Cardiac muscle cell (in vitro differentiated cells and primary cell): ENCODE results near the gene EXOC4. TPM values are rescaled to one million over a fixed set of nuclear protein-coding genes. Genes with fewer than 3 reads are reported as not detected.

Source experiments
- DNase-seq, 2 donors: peaks; one replicate each; pipeline versions ENCODE4 v3.0.0 to v3.0.0-alpha.2; 2010 to 2017; ENCODE audit warnings: low read depth in 1 of 2, low spot score in 1 of 2
- H3K27ac ChIP-seq: fragments of 200-600 bp; sonication (generic); 2 replicates; pipeline ENCODE4 v1.5.1; 2016
- H3K27me3 ChIP-seq: fragments of 200-600 bp; sonication (generic); 2 replicates; pipeline ENCODE4 v1.6.0; 2016; ENCODE audit warnings: control low read depth
- H3K36me3 ChIP-seq: fragments of 200-600 bp; sonication (generic); 2 replicates; pipeline ENCODE4 v1.5.1; 2016; ENCODE audit warnings: control low read depth
- H3K4me1 ChIP-seq: fragments of 200-600 bp; sonication (generic); 2 replicates; pipeline ENCODE4 v1.8.1; 2017; ENCODE audit warnings: low read depth, mild to moderate bottlenecking, mixed run types
- H3K4me3 ChIP-seq: fragments of 200-600 bp; sonication (generic); 2 replicates; pipeline ENCODE4 v1.5.1; 2016; ENCODE audit warnings: mild to moderate bottlenecking
- H3K9me3 ChIP-seq: fragments of 200-600 bp; sonication (generic); 2 replicates; pipeline ENCODE4 v1.5.1; 2017; ENCODE audit warnings: low read depth, mild to moderate bottlenecking, control low read depth
- polyA plus RNA-seq: library from polyadenylated mRNA; unstranded; fragments of >200 nt; fragmentation: Nextera tagmentation; extraction: Ambion mirVana; gene quantifications from 2 replicates; pipeline ENCODE4 v1.2.1, GENCODE V29; 2016
- total RNA-seq: library from RNA; depleted of rRNA; stranded (reverse); fragments of >200 nt; gene quantifications from 2 replicates; pipeline ENCODE4 v1.2.3, GENCODE V29; 2016
- TF ChIP-seq, protein P1 (sequence below): IDR thresholded peaks from 2 replicates; pipeline ENCODE4 v1.5.1; 2012; ENCODE audit warnings: low read depth, mild to moderate bottlenecking, low read length

The EXOC4 gene
- total and polyA plus RNA-seq, 2 experiments from 2014 or later, result 33.6 to 46.0 TPM

DNA sequence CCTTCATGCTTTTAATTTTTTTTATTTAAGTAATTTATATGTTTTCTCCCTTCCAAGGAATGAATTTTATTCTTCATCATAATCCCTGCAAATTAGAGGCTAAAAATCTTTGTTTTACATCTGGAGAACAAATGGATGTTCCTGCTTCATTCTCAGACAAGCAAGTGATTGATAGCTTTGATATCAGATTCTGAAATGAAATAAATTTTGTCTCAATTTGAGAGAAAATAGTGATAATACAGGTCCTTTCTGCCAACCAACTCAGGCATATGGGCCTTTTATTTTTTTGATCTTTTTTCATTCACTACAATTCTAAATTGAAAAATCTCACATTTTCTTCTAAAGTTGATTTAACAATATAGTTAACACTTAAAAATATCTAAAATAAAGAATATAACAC lies 427.1 kb downstream of the EXOC4 start:
- TF ChIP-seq, protein P1, sequence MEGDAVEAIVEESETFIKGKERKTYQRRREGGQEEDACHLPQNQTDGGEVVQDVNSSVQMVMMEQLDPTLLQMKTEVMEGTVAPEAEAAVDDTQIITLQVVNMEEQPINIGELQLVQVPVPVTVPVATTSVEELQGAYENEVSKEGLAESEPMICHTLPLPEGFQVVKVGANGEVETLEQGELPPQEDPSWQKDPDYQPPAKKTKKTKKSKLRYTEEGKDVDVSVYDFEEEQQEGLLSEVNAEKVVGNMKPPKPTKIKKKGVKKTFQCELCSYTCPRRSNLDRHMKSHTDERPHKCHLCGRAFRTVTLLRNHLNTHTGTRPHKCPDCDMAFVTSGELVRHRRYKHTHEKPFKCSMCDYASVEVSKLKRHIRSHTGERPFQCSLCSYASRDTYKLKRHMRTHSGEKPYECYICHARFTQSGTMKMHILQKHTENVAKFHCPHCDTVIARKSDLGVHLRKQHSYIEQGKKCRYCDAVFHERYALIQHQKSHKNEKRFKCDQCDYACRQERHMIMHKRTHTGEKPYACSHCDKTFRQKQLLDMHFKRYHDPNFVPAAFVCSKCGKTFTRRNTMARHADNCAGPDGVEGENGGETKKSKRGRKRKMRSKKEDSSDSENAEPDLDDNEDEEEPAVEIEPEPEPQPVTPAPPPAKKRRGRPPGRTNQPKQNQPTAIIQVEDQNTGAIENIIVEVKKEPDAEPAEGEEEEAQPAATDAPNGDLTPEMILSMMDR, result no peak
- H3K27me3 ChIP-seq, result no peaks in the 10 kb centered on the region
- DNase-seq, result no peak
- peaks cover 8% of the 10 kb centered on the region for H3K4me1 ChIP-seq
- H3K36me3 ChIP-seq, result no peaks in the 10 kb centered on the region
- H3K9me3 ChIP-seq, result no peaks in the 10 kb centered on the region
- no peak overlapping the region for H3K4me3 ChIP-seq
- no peak overlapping the region for H3K27ac ChIP-seq

DNA sequence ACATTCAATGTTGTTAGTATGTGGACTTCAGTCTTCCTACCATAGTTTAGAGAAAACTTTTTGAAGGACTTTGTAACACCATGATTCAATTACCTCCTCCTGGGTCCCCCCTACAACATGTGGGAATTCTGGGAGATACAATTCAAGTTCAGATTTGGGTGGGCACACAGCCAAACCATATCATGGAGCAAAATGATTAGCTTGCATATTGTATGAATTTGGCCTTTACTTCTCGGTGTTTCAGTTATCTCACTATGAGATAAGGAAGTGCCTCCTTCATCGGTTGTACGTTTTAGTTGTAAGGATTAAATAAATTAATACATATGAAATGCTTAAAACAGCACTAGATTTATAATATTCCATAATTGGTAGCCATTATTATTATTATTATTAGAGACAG lies 428.7 kb downstream of the EXOC4 start:
- TF ChIP-seq, protein P1, result no peak
- no peaks in the 10 kb centered on the region for H3K9me3 ChIP-seq
- no peak for DNase-seq
- H3K27me3 ChIP-seq, result no peaks in the 10 kb centered on the region
- H3K36me3 ChIP-seq, result no peaks in the 10 kb centered on the region
- H3K4me3 ChIP-seq, result no peak overlapping the region
- H3K27ac ChIP-seq, result no peak overlapping the region
- H3K4me1 ChIP-seq, result peaks cover 8% of the 10 kb centered on the region

DNA sequence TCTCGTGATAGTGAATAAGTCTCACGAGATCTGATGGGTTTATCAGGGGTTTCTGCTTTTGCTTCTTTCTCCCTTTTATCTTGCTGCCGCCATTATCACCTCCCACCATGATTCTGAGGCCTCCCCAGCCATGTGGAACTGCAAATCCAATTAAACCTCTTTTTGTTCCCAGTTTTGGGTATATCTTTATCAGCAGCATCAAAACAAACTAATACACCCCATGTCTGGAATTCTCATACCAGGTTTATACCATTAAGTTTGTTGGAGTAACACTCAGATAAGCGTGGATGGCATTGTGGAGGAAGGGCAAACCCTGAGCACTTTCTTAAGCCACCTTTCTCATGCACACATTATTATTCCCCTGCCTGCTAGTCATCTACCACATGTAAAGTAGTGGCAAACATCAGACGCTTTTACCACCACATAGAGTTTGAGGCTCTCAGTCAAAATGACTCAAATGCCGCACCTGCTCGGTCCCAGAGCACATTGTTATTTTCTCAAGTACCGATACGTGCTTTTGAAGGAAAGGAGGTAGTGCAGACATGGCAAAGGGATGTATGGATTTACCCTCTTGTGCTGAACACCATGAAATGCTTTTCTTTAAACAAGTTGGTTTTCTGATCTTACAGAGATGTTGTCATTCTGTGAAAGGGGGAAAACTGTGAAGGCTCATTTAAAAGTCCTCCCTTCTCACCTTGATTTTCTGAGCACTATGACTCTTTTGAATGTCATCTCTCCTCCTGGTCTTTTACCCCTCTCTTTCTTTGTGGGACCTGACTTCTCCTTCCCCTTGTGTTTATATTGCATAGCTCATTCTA lies 429.7 kb downstream of the EXOC4 start:
- no peaks in the 10 kb centered on the region for H3K9me3 ChIP-seq
- H3K4me1 ChIP-seq, result peaks cover 8% of the 10 kb centered on the region
- H3K4me3 ChIP-seq, result no peak overlapping the region
- no peak for DNase-seq
- H3K36me3 ChIP-seq, result no peaks in the 10 kb centered on the region
- H3K27me3 ChIP-seq, result no peaks in the 10 kb centered on the region
- TF ChIP-seq, protein P1, result no peak
- H3K27ac ChIP-seq, result no peak overlapping the region

DNA sequence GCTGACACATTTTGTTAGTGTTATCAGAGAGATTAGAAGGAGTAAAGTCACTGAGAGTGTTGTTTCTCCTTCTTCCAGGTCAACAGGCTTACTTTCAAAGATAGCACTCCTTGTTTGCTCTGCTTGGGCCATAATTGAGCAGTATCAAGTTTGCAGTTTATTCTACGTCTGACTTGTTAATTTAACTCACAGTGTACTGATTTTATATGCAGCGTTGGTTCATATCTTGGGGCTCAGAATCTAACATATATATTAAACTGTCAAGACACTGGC lies 430.2 kb downstream of the EXOC4 start:
- TF ChIP-seq, protein P1, result no peak
- H3K4me3 ChIP-seq, result no peak overlapping the region

DNA sequence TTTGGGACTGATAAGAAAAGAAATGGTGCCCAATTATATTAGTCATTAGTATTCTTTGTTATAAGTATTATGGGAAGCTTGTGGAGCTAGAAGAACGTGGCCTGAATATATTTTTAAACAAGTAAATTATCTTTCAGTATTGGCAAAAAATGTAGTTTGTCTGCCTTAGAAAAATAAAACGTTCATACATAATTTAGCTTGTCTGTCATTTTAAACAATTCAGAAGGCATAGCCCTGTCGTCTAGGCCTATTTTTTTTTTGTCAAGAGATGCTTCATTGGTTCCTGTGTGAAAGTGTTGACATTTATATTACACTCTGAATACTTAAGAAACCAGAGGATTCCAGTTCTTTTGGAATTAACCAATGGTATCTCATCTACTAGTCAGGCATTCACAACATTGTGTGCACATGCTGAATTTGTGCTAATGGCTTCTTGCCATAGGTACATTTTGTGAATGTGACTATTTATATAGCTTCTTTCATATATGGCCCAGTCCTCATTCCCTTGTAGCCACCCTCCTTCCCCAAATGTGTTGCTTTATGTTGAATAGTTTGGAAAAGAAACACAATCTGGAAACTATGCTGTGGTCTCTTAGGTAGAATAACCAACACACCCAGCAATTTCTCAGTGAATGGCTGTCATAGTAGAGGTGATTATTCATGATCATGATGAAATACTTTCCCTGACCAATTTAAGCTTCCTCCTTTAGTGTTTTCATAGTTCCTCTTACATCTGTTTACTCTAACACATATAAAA lies 435.8 kb downstream of the EXOC4 start:
- no peak overlapping the region for H3K27ac ChIP-seq
- H3K36me3 ChIP-seq, result no peaks in the 10 kb centered on the region
- H3K9me3 ChIP-seq, result no peaks in the 10 kb centered on the region
- TF ChIP-seq, protein P1, result no peak
- peaks cover 14% of the 10 kb centered on the region for H3K4me1 ChIP-seq
- no peaks in the 10 kb centered on the region for H3K27me3 ChIP-seq
- peak in 1 of 2 donors; percentile 49 for DNase-seq
- no peak overlapping the region for H3K4me3 ChIP-seq

More for the DNA sequence above, 430.2 kb downstream of the EXOC4 start:
- Histone ChIP-seq H3K27ac (no peak overlapping the region), H3K27me3 (no peaks in the 10 kb centered on the region), H3K36me3 (no peaks in the 10 kb centered on the region), H3K4me1 (peaks cover 8% of the 10 kb centered on the region), H3K9me3 (no peaks in the 10 kb centered on the region)
- no peak for DNase-seq
